Keratinocyte (primary cell): ENCODE measurements around the gene TMEM18.

Experiments used
- EZH2 ChIP-seq: IDR thresholded peaks from one replicate; pipeline ENCODE4 v1.6.1; 2012; ENCODE audit warnings: inconsistent platforms, mild to moderate bottlenecking, low read length, moderate library complexity
- TF ChIP-seq, protein P1 (sequence below), 3 experiments: IDR thresholded peaks in 1 of 3; conservative IDR thresholded peaks in 1 of 3; optimal IDR thresholded peaks in 1 of 3; 2 replicates in 2 of 3; 3 replicates in 1 of 3; pipeline versions ENCODE3 to v1.5.1; 2011; ENCODE audit warnings: low read length in 3 of 3, mild to moderate bottlenecking in 3 of 3, moderate library complexity in 2 of 3, control low read depth in 1 of 3, inconsistent platforms in 1 of 3; ENCODE audit not compliant: insufficient read depth in 2 of 3; ENCODE audit errors: extremely low read depth in 1 of 3

DNA sequence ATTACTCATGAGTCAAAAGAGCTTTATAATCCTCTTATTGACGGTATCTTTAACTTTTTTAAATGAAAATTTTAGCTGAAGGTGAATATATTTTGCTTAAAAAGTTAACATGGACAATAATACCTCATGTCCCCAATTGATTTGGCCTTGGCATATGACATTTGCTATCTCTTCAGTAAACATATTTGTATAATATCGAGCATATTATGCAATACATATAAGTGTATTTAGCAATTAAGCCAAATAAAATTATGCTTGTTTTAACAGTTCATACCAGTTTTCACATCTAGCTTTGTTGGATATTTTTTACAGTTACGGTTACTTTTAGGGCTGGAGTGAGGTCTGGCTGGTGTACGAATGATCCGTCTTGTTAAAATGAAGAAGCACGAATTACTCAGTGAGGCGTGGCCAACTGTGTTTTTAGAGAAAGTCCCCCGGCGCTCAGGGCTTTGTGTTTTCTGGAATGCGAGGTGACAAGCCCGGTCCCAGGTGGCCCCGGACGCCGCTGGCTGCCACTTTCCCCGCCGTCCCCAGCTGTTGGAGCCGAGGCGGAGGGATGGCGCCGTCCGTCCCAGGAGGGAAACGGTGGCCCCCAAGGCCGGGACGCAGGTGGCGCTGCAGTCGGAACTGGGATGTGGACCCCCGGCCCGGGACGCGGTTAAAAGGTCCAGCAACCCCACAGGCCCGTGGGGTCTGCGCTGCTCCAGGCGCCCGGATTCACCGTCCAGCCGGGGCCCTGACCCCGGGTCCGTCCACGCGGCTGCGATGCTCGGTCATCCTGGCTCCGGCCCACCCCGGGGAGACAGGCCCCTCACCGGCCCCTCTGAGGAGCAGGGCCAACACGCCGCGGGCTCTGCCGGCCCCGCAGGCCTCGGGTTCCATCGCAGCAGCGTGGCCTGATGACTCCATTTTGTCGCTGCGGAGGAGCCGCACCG lies 41.3 kb downstream of the TMEM18 start:
- TF ChIP-seq, protein P1, sequence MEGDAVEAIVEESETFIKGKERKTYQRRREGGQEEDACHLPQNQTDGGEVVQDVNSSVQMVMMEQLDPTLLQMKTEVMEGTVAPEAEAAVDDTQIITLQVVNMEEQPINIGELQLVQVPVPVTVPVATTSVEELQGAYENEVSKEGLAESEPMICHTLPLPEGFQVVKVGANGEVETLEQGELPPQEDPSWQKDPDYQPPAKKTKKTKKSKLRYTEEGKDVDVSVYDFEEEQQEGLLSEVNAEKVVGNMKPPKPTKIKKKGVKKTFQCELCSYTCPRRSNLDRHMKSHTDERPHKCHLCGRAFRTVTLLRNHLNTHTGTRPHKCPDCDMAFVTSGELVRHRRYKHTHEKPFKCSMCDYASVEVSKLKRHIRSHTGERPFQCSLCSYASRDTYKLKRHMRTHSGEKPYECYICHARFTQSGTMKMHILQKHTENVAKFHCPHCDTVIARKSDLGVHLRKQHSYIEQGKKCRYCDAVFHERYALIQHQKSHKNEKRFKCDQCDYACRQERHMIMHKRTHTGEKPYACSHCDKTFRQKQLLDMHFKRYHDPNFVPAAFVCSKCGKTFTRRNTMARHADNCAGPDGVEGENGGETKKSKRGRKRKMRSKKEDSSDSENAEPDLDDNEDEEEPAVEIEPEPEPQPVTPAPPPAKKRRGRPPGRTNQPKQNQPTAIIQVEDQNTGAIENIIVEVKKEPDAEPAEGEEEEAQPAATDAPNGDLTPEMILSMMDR (optimal IDR thresholded peaks at IDR 0.05 in 1 of 3, IDR thresholded peaks at IDR 0.05 in 1 of 3, conservative IDR thresholded peaks at IDR 0.05 in 1 of 3; ENCODE audit: extremely low read depth in 1 of 3, insufficient read depth in 2 of 3, low read length in 3 of 3), result no peak
- no peak for TF ChIP-seq EZH2
